Neuronal stem cell (in vitro differentiated cells): ENCODE results near the gene KLK10.

Experiments used
- DNase-seq: peaks from one replicate; pipeline ENCODE4 v3.0.0-alpha.2; 2013; ENCODE audit warnings: low spot score
- H2AFZ ChIP-seq: one replicate; pipeline ENCODE4 v1.6.1; 2013; ENCODE audit warnings: mild to moderate bottlenecking, low read length, inconsistent platforms
- H2AK5ac ChIP-seq: 2 replicates; pipeline ENCODE4 v1.6.1; 2013; ENCODE audit warnings: low read depth, mild to moderate bottlenecking, inconsistent platforms, low read length, moderate library complexity, mixed read lengths
- H2BK120ac ChIP-seq: 2 replicates; pipeline ENCODE4 v1.6.1; 2013; ENCODE audit warnings: low read depth, mild to moderate bottlenecking, inconsistent platforms, low read length, moderate library complexity, mixed read lengths
- H2BK12ac ChIP-seq: one replicate; pipeline ENCODE4 v1.6.1; 2013; ENCODE audit warnings: low read length, inconsistent platforms
- H2BK15ac ChIP-seq: 2 replicates; pipeline ENCODE4 v1.6.1; 2013; ENCODE audit warnings: mild to moderate bottlenecking, low read length, inconsistent platforms, mixed read lengths
- H2BK5ac ChIP-seq: one replicate; pipeline ENCODE4 v1.6.1; 2013; ENCODE audit warnings: inconsistent platforms, mild to moderate bottlenecking, low read length, moderate library complexity
- H3K14ac ChIP-seq: one replicate; pipeline ENCODE4 v1.6.1; 2013; ENCODE audit warnings: low read length, inconsistent platforms
- H3K18ac ChIP-seq: 2 replicates; pipeline ENCODE4 v1.6.1; 2013; ENCODE audit warnings: low read length, inconsistent platforms
- H3K23ac ChIP-seq: 2 replicates; pipeline ENCODE4 v1.6.1; 2013; ENCODE audit warnings: low read depth, mild to moderate bottlenecking, mixed read lengths, low read length, inconsistent platforms; ENCODE audit not compliant: poor library complexity
- H3K27ac ChIP-seq: replicated peaks from 3 replicates; pipeline ENCODE4 v1.5.1; 2013; ENCODE audit warnings: low read length, inconsistent platforms
- H3K27me3 ChIP-seq, 3 experiments: 2 replicates each; pipeline ENCODE4 v1.6.1; 2013; ENCODE audit warnings: low read length in 3 of 3, mild to moderate bottlenecking in 2 of 3, inconsistent platforms in 1 of 3, low read depth in 1 of 3, mixed read lengths in 1 of 3, moderate library complexity in 1 of 3; ENCODE audit not compliant: control insufficient read depth in 3 of 3, insufficient read depth in 3 of 3
- H3K36me3 ChIP-seq, 2 donors: replicated peaks in 1 of 2; 2 replicates each; pipeline ENCODE4 v1.6.1; 2013; ENCODE audit warnings: low read length in 2 of 2; ENCODE audit not compliant: control insufficient read depth in 2 of 2, insufficient read depth in 2 of 2
- H3K4ac ChIP-seq: 2 replicates; pipeline ENCODE4 v1.6.1; 2013; ENCODE audit warnings: inconsistent platforms, mild to moderate bottlenecking, low read length, moderate library complexity
- H3K4me1 ChIP-seq, 2 donors: 1 replicate in 1 of 2; 2 replicates in 1 of 2; pipeline ENCODE4 v1.6.1; 2013; ENCODE audit warnings: low read length in 2 of 2, low read depth in 1 of 2; ENCODE audit not compliant: control insufficient read depth in 2 of 2, insufficient read depth in 1 of 2
- H3K4me2 ChIP-seq: one replicate; pipeline ENCODE4 v1.6.1; 2013; ENCODE audit warnings: mild to moderate bottlenecking, low read length, inconsistent platforms; ENCODE audit not compliant: insufficient read depth, poor library complexity, severe bottlenecking
- H3K4me3 ChIP-seq, 2 donors: 2 replicates each; pipeline ENCODE4 v1.5.1; 2013; ENCODE audit warnings: low read length in 2 of 2, mild to moderate bottlenecking in 2 of 2, inconsistent platforms in 1 of 2, moderate library complexity in 1 of 2
- H3K79me1 ChIP-seq: one replicate; pipeline ENCODE4 v1.6.1; 2013; ENCODE audit warnings: low read depth, mild to moderate bottlenecking, inconsistent platforms, low read length, moderate library complexity
- H3K9ac ChIP-seq: one replicate; pipeline ENCODE4 v1.6.1; 2013; ENCODE audit warnings: mild to moderate bottlenecking, low read depth, low read length, inconsistent platforms; ENCODE audit not compliant: poor library complexity
- H3K9me3 ChIP-seq, 2 donors: replicated peaks in 1 of 2; 2 replicates each; pipeline versions ENCODE3 to v1.6.1; 2013; ENCODE audit warnings: low read length in 2 of 2, mild to moderate bottlenecking in 2 of 2, inconsistent platforms in 1 of 2, low read depth in 1 of 2, mixed read lengths in 1 of 2, moderate library complexity in 1 of 2; ENCODE audit not compliant: control insufficient read depth in 2 of 2, insufficient read depth in 1 of 2
- H4K8ac ChIP-seq: one replicate; pipeline ENCODE4 v1.6.1; 2013; ENCODE audit warnings: low read depth, mild to moderate bottlenecking, inconsistent platforms, low read length, moderate library complexity
- H4K91ac ChIP-seq: one replicate; pipeline ENCODE4 v1.6.1; 2013; ENCODE audit warnings: low read length, low read depth, mild to moderate bottlenecking, inconsistent platforms; ENCODE audit not compliant: poor library complexity
- WGBS, 2 donors: extraction: QIAGEN DNeasy Blood & Tissue Kit; methylation state at CpG; one replicate each; pipeline ENCODE4 v1.1.7; 2013; ENCODE audit warnings: missing lambda C conversion rate in 2 of 2, mixed read lengths in 1 of 2; ENCODE audit not compliant: insufficient read length in 2 of 2, insufficient replicate concordance in 1 of 2; ENCODE audit errors: extremely low coverage in 2 of 2; 5-methylcytosine and 5-hydroxymethylcytosine counted together

Gene KLK10

GRCh38 chr19:51064534-51065220 lies 45.2 kb upstream of the KLK10 start, which contains the start of gene KLK13:
Gene KLK13 (minus strand): TSS chr19:51065092. CDS start chr19:51065067, 25 bp downstream.
- peaks cover 0 to 39% (median 17%) of the 10 kb centered on the region in 3 experiments for H3K27me3 ChIP-seq
- no peaks in the 10 kb centered on the region for H3K79me1 ChIP-seq
- no peak within 1 kb of the TSS for H4K8ac ChIP-seq
- no peak for DNase-seq
- H2AFZ ChIP-seq = peak within 1 kb of the TSS; percentile 71
- H4K91ac ChIP-seq = no peak within 1 kb of the TSS
- peak within 1 kb of the TSS; percentile 1 for H3K14ac ChIP-seq
- WGBS, 2 donors = no CpG with 5 or more reads among the region's 38 CpGs
- H3K4me1 ChIP-seq = peaks cover 3% of the 10 kb centered on the region in 2 donors
- H3K23ac ChIP-seq = peak within 1 kb of the TSS; percentile 23
- H3K9me3 ChIP-seq = no peaks in the 10 kb centered on the region
- no peak within 1 kb of the TSS for H3K4ac ChIP-seq
- no peak within 1 kb of the TSS for H2BK15ac ChIP-seq
- H3K27ac ChIP-seq = no peak within 1 kb of the TSS
- peak within 1 kb of the TSS in 1 of 2 donors; percentile 68 for H3K4me3 ChIP-seq
- no peak within 1 kb of the TSS for H3K18ac ChIP-seq
- H2BK5ac ChIP-seq = no peak within 1 kb of the TSS
- H2BK120ac ChIP-seq = no peak within 1 kb of the TSS
- H2BK12ac ChIP-seq = no peak within 1 kb of the TSS
- no peaks in the 10 kb centered on the region for H3K36me3 ChIP-seq
- no peak within 1 kb of the TSS for H2AK5ac ChIP-seq
- no peak within 1 kb of the TSS for H3K9ac ChIP-seq
- H3K4me2 ChIP-seq = peak within 1 kb of the TSS; percentile 55

DNA sequence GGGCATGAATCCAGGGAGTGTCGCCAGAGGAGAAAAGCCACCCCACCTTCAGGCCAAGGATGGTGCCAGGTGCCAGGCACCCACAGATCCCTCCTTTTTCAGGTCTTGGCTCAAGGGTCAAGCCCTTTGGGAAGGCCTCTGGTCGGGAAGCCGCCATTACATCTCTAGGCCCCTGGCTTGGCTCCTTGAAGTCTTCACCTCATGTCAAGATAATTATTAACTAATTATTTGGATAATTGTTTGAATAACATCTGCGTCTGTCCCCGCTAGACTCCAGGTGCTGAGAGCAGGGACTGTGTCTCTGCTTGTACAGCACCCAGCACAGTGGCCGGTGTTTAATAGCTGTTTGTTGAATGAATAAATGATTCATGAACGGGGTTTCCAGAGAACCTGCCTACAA lies 44.2 kb upstream of the KLK10 start:
- H2BK5ac ChIP-seq = no peak overlapping the region
- H2BK12ac ChIP-seq = no peak overlapping the region
- H3K9ac ChIP-seq = no peak overlapping the region
- no peak overlapping the region for H2BK120ac ChIP-seq
- no peak overlapping the region for H3K18ac ChIP-seq
- H3K36me3 ChIP-seq = no peaks in the 10 kb centered on the region
- no peak overlapping the region for H3K23ac ChIP-seq
- H3K14ac ChIP-seq = no peak overlapping the region
- no peak overlapping the region for H3K4me3 ChIP-seq
- WGBS, 2 donors = no CpG with 5 or more reads among the region's 7 CpGs
- H2AK5ac ChIP-seq = no peak overlapping the region
- no peak overlapping the region for H4K91ac ChIP-seq
- H3K9me3 ChIP-seq = no peaks in the 10 kb centered on the region
- peaks cover 3% of the 10 kb centered on the region in 2 donors for H3K4me1 ChIP-seq
- no peak for DNase-seq
- H3K4me2 ChIP-seq = no peak overlapping the region
- H3K27ac ChIP-seq = no peak overlapping the region
- H2AFZ ChIP-seq = no peak overlapping the region
- H4K8ac ChIP-seq = no peak overlapping the region
- no peak overlapping the region for H3K4ac ChIP-seq
- no peaks in the 10 kb centered on the region for H3K79me1 ChIP-seq
- peaks cover 0 to 32% (median 17%) of the 10 kb centered on the region in 3 experiments for H3K27me3 ChIP-seq
- no peak overlapping the region for H2BK15ac ChIP-seq

- DNase-seq = no peak
- Histone ChIP-seq H4K91ac (no peak overlapping the region), H3K4me1 (peaks cover 3% of the 10 kb centered on the region in 2 donors), H3K36me3 (no peaks in the 10 kb centered on the region), H2AFZ (no peak overlapping the region), H3K18ac (no peak overlapping the region), H2BK5ac (no peak overlapping the region), H2AK5ac (no peak overlapping the region), H3K4me3 (no peak overlapping the region), H2BK12ac (no peak overlapping the region), H4K8ac (no peak overlapping the region), H2BK120ac (no peak overlapping the region), H3K9me3 (no peaks in the 10 kb centered on the region), H3K27ac (no peak overlapping the region), H3K14ac (no peak overlapping the region), H3K9ac (no peak overlapping the region), H3K79me1 (no peaks in the 10 kb centered on the region), H2BK15ac (no peak overlapping the region), H3K23ac (no peak overlapping the region), H3K4me2 (no peak overlapping the region), H3K27me3 (peaks cover 0 to 18% (median 14%) of the 10 kb centered on the region in 3 experiments), H3K4ac (no peak overlapping the region)
- no CpG with 5 or more reads among the region's 1 CpG for WGBS, 2 donors
These were observed 41.5 kb upstream of the KLK10 start for GRCh38 chr19:51060973-51061372.

DNA sequence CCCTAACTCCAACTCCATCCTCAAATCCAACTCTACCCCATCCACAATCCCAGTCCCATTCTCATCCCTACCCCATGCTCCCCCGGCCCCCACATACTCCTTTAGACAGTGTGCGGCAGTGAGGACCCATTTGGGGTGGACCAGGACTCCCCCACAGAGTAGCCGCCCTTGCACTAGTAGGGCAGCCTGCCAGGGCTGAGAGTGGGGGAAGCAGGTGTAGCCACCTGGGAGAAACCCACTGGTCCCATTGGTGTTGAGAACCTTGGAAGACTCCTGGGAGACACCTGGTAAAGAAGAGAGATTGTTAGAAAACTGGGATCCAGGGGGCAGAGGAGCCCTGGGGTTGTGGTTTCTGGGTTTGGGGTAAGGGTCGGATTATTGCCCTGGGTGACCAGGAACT lies 40.8 kb upstream of the KLK10 start:
- no peak for DNase-seq
- Histone ChIP-seq H4K8ac (no peak overlapping the region), H2BK120ac (no peak overlapping the region)

More for the DNA sequence above, 40.8 kb upstream of the KLK10 start:
- no peak overlapping the region for H2BK12ac ChIP-seq
- no peak overlapping the region for H3K23ac ChIP-seq
- H3K9ac ChIP-seq = no peak overlapping the region
- WGBS, 2 donors = no CpG with 5 or more reads among the region's 4 CpGs
- H3K4ac ChIP-seq = no peak overlapping the region
- no peak overlapping the region for H3K4me3 ChIP-seq
- no peak overlapping the region for H3K14ac ChIP-seq
- H3K27ac ChIP-seq = no peak overlapping the region
- no peak overlapping the region for H4K91ac ChIP-seq
- H2BK5ac ChIP-seq = no peak overlapping the region
- no peak overlapping the region for H2BK15ac ChIP-seq
- no peaks in the 10 kb centered on the region for H3K36me3 ChIP-seq
- peaks cover 0 to 12% (median 8%) of the 10 kb centered on the region in 3 experiments for H3K27me3 ChIP-seq
- no peak overlapping the region for H3K4me2 ChIP-seq
- H2AFZ ChIP-seq = no peak overlapping the region
- no peaks in the 10 kb centered on the region for H3K79me1 ChIP-seq
- peaks cover 3% of the 10 kb centered on the region in 2 donors for H3K4me1 ChIP-seq
- H3K9me3 ChIP-seq = no peaks in the 10 kb centered on the region
- no peak overlapping the region for H2AK5ac ChIP-seq
- H3K18ac ChIP-seq = no peak overlapping the region
